ENCODE measurements around the gene MARK1.
"Not testable (repeated sequence)": the region's sequence is repeated elsewhere in the genome, so short reads cannot be mapped to it uniquely, and the experiment has no call there.

Gene MARK1

DNA sequence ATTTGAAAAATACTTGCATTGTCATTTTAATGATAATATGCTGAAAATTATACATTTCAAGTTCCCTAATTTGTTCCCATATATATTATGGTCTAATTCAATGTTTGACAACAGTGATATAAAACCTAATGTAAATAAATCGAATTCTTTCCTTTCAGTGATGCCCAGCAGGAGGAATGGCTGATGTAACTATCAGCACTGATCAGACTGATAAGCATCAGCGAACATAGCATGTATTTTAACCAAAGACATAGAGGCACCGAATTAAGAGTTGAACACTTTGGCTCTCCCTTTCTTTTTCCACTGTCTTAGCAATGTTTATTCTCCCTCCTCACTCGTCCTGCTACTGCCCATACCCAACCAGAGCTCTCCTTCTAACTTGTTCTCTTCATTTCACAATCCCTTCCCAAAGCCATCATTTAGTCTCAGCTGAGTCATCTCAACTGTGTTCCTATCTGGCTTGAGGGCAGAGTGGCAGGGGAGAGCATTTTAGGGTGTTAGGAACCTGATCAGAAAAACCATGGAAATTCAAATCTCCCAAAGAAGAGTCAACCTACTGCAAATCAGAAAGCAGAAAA, 103.4 kb downstream of the MARK1 start:
- no peak for DNase-seq

DNA sequence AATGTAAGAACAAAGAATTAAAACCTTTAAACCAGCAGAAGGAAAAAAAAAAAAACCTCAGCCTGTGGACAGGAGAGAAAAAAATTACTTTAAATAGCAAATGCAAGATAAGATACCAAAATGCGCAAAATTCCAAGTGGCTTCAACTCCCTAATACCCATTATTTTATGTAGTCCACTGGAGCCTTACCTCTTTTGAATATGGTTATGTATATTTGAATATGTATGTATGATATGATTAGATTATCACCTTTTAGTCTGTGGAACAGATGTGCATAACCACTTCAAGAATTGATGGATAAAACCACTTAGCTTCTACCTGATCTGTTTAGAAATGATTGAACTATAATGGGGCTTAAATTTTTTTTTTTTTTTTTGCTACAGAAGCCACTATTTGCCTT, 109.8 kb downstream of the MARK1 start:
- DNase-seq, result no peak

DNA sequence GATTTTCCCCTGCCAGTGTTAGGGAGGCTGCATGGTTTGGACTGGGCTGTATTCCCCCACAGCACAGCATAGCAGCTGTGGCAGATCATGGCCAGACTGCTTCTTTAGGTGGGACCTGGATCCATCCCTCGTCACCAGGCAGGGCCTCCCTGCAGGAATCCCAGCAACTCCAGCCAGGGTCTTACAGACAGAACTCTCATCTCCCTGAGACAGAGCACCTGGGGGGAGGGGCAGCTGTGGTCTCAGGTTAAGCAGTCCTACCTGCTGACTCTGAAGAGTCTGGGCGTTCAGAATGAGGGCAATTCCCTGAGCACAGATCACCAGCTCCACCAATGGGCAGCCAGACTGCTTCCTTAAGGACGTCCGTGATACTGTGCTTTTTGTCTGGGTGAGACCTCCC, 114.3 kb downstream of the MARK1 start:
- no peak for DNase-seq

DNA sequence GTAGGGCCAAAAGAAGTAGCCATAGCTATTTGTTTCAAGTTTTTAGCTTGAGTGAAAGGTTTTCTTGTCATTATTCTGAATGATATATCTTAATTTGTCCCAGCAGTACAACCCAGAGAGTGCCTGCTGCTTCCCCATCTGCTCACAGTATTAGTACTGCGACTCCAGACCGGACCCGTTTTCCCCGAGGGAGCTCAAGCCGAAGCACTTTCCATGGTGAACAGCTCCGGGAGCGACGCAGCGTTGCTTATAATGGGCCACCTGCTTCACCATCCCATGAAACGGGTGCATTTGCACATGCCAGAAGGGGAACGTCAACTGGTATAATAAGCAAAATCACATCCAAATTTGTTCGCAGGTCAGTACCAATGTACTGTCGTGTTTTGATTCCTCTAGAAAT, 125.1 kb downstream of the MARK1 start:
- DNase-seq, result no peak

DNA sequence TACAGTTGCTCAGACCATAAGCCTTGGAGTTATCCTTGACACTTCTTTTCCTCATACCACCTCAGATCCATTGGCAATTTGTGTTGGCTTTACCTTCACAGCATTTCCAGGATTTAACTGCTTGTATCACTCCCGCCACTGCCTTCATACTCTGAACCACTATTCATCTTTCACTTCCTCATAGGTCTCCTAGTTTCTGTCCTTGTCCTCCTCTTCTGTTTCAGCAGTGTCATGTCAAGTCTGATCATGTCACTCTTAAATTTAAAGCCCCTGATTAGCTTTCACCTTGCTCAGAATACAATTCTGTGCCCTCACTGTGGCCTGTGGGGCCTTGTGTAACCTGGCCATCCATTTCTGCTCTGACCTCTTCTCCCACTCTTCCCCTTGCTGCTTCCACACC, 127.6 kb downstream of the MARK1 start:
- DNase-seq, result no peak

DNA sequence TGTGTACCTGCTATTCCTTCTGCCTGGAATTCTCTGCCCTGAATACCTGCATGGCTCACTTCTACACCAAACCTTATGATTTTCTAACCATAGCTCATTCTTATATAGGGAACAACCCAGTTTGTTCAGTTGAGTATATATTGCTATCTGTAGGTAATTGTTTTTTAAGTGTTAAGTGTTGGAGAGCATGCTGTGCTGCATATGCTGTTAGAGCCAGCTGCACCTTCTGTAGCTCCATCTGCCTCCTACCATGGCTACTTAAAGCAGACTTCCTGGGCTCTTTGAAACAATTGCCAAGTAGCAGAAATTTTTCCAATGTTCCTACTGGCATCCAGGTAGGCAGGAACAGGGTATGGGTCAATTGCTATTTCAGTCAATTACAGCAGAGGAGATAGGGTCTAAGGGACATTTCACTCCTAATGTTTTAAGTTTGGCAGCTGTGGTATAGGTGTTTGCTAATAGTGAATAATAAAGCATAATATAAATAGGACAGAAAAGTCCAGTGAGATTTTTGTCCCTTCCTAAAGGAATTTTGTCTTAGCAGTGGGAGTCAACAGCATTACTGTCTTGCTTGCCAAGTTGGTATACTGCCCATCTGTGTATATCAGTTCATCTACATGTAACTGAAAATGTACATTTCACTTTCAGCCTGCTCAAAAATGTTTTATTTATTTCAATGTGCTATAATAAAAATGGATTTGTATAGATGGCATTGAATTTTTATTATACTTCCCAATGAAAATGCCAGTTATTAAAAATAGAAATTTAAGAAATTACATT, 128.2 kb downstream of the MARK1 start:
- no peak for DNase-seq

DNA sequence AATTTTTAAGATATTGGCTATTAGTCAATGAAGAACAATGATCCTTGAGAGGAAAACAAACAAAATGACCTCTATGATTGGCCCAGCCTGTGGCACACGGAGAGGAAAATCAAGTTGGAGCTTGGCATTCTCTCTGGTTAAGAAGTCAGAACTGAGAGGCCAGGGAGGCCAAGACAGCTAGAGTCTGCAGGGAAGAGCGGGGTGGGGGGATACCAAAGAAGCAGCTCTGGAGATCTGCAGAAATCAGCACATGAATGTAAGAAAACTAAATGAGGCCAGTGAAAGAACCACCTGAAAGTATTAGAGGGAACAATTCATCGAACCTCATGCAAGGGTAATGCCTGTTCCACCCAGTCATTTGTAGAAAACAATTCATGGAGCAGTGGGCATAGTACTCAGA, 138.4 kb downstream of the MARK1 start:
- DNase-seq, result no peak

DNA sequence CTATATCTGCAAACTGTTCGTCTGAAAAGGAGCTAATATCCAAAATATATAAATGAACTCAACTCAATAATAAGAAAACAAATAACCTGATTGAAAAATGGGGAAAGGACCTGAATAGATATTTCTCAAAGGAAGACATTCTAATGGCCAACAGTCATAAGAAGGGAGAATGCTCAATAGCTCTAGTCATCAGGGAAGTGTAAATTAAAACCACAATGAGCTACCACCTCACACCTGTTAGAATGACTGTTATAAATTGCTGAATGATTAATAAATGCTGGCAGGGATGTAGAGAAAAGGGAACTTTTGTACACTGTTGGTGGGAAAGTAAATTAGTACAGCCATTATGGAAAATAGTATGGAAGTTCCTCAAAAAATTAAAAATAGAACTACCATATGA, 141.1 kb downstream of the MARK1 start:
- no peak for DNase-seq

DNA sequence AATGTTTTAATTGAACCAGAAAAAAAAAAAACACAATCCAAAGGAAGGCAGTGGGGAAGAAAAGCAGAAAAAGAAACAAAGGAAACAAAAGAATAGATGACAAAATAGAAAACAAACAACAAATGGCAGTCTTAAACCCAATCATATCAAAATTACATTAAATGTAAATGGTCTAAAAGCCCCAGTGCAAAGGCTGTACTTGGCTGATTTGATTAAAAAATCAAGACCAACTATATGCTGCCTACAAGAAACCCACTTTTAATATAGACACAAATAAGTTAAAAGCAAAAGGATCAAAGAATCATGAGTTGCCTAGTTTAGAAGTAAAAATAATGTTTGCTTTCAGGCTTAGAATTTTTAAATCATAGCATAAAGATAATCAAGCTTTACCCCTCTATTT, 142.4 kb downstream of the MARK1 start:
- DNase-seq, result no peak

DNA sequence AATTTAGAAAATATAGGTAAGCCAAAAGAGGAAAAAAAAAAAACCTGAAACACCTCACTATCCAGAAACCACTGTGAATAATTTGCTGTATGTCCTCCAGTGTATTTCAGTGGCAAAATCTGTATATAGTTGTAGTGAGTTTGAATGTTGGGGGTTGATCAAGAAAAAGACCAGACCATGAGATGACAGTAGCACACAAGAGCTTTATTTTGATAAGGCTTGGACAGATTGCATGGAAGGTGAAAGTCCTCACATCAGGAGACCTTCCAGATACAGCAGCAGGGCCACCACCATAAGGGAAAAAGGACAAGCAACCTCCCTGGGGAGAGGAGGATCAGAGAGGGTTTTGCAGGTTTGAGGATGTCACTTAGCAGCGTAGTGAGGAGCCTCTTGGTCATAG, 146.0 kb downstream of the MARK1 start:
- DNase-seq, result no peak

DNA sequence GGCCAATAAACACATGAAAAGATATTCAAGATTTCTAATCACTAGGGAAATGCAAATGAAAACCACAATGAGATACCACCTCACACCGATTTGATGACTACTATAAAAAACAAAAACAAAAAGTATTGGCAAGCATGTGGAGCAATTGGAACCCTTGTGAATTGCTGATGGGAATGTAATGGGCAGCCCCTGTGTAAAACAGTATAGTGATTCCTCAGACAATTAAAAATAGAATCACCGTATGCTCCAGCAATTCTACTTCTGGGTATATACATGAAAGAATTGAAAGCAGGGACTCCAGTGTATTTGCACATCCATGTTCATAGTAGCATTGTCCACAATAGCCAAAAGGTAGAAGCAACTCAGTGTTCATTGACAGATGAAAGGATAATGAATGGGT, 149.3 kb downstream of the MARK1 start:
- DNase-seq, result no peak

DNA sequence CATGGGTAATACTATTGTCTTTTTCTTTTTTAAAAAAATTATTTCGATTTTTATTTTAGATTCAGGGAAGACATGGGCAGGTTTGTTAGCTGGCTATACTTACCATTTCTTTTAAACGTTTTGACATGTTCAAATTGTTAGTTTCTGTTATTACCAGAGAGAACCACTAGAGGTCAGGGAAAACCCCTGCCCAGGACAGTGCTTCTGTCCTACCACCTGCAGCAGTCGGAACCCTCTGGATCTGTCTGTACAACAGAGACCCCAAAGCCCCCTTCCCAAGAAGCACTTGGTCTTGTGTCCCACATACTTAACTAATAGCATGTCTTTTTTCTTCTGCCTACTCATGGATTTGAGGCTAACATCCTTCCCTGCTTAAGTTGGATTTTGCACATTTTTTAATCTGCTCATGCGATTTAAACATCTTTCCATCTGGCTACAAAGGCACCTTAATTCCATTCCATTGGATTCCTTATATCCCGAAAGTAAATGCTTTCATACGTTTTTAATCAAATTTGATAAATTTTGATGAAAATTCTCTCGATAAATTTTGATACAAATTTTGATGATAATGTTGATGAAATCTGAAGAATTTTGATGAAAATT, 152.2 kb downstream of the MARK1 start:
- DNase-seq, result peak; percentile 13

DNA sequence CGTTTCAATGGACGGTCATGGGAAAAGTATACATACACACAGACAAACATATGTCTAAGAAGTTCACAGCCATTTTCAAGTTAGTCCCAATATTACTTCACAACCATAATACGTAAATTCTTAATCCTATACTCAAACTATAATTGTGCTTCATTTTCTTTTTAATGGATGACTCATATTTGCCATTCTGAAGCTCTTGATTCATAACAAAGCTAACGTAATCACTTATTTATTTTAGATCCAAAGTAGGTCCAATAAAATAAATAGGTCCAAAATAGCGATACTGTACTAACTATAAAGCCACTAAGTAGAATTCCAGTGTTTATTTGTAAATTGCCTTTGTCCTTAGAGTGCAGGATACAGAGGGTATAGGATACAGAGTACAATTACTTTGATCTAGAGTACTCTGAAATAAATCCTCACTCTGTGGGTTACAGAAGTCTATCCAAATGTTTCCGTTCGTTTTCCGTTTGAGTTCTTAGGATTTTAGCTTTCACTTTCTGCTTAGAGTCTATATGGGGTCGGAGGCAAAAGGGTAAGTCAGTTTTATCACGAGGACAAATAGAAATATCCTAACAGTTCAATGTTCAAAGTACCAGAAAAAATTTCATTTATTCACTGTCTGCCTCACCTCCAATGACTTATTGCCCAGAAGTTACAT, 153.4 kb downstream of the MARK1 start:
- DNase-seq, result no peak

DNA sequence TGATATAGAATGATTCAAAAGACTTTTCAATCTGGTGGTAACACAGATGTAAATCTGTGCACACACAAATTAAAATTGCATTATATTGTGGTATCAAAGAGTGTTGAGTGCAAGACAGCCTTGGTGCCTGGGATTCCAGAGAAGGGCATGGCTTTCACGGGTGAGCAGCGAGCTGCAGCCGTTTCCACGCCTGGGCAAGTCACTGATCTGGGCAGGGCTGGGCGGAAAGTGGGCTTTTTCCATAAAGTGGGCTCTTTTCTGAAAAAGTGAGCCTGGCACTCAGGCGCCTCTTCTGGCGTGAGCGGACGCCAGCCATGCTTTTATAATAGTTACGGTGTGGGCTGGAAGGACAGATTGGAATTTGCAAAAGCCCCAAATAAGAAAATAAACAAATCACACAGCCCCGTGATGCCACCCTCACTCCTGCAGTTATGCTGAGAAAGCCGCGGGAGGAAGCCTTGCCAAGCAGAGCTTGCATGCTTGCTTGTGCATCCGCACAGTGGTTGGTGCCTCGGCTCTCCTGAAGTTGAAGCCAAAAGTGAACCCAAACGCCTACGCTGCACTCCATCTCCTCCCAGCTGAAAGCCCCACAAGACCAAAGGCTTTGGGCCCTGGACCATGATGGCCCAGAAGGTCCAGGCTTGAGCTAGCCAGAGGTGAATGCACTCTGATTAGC, 155.1 kb downstream of the MARK1 start:
- DNase-seq, result no peak

DNA sequence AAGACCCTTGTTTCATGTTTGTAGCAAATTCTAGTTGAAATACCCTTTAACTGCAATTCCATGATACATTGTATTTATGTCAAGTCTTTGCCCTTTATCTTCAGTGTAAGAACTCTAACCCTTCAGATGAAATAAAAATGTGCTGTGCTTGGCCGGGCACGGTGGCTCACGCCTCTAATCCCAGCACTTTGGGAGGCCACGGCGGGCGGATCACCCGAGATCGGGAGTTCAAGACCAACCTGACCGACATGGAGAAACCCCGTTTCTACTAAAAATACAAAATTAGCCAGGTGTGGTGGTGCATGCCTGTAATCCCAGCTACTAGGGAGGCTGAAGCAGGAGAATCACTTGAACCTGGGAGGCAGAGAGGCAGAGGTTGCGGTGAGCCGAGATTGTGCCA, 155.8 kb downstream of the MARK1 start:
- not testable (repeated sequence) for DNase-seq

DNA sequence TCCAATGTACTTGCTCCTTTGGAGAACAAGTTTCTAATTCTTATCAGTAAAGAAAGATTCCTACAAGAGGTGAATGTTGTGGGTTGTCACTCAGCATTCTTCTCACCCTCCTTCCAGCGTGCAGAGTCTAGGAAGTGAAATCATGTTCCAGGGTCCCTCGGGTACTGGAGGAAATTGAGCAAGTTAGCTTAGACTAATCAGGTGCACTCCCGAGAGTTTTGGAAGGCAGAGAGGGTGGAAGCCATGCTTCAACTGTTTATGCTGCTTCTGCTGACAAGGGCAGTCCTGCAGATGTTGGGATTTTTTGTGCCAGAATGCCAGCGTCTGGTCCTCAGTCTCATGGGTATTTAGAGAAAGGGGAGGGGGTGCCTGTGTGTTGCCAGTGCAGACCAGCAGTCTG, 157.0 kb downstream of the MARK1 start:
- DNase-seq, result no peak

DNA sequence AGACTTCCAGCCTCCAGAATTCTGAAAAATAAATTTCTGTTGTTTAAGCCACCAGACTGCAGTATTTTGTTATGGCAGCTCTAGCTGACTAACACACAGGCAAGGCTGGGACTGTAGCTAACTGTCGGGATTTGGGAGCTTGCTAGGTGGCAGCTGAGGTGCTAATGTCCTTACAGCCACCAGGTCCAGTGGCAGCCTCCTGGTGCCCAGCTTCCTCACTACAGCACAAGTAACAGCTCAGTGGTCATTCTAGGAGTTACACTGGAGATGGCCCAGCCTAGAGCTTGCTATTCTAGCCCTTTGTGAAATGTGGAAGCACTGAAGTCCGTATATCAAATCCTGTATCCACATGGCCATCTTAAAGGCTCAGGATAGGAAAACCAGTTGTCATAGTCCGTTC, 157.9 kb downstream of the MARK1 start:
- DNase-seq, result no peak

DNA sequence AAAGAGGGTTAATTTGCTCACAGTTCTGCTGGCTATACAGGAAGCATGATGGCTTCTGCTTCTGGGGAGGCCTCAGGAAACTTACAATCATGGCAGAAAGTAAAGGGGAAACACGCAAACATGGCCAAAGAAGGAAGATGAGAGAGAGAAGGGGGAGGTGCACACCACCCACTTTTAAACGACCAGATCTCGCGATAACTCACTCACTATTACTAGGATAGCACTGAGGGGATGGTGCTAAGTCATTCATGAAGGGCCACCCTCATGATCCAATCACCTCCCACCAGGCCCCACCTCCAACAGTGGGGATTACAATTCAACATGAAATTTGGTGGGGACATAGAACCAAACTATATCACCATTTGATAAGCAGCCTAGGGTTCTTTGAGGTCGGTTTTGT, 159.9 kb downstream of the MARK1 start:
- no peak for DNase-seq

DNA sequence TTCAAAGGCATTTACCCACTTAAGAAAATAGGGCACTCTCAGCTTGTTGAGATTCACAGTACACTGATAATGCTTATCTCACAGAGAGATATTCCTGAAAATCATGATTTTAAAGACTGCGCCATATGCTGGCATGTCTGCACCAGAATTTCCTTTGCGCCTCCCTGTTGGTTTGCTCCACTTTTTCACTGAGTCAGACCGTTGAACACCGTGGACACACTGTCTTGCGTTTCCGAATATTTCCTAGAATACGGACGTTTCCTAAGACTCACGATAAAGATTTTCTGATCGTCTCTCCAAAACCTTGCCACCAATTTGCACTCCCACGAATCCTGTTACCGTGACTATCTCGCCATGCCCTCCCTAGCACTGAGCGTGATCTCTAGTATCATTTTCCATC, 161.7 kb downstream of the MARK1 start:
- no peak for DNase-seq

DNA sequence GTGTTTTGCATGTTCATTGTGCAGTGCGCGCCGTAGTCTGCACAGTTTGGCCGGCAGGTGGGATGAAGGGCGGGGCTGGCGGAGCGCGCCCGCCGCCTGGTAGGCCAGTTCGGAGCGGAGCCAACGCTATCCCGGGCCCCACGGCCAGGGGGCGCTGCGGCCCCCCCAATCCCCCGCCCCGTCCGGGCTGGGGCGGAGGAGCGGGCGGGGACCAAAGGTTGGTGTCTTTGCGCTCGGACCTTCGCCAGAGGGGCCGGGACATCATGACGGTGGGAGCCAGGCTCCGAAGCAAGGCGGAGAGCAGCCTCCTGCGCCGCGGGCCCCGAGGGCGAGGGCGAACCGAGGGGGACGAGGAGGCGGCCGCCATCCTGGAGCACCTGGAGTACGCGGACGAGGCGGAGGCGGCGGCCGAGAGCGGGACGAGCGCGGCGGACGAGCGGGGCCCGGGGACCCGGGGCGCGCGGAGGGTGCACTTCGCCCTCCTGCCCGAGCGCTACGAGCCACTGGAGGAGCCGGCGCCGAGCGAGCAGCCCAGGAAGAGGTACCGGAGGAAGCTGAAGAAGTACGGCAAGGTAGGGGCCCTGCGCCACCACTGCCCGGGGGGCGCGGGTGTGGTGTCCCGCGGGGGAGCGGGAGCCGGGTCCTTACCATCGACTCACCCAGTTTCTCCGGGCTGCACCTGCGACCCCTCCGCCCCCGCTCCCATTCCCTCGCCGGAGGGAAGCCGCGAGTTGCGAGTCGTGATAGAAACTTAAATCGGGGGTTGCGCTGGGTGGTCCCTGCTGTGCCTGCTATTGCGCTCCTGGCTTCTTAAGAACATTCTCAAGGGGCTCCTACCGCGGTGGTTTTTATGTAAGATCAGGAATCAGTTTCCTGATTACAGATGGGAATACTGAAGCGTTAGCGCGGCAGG, 162.5 kb downstream of the MARK1 start, which contains the start of gene C1orf115:
C1orf115 (plus strand) TSS at position 224 of the 913 bp plus-strand sequence; CDS start at position 264, 40 bp downstream.
- no peak for DNase-seq

DNA sequence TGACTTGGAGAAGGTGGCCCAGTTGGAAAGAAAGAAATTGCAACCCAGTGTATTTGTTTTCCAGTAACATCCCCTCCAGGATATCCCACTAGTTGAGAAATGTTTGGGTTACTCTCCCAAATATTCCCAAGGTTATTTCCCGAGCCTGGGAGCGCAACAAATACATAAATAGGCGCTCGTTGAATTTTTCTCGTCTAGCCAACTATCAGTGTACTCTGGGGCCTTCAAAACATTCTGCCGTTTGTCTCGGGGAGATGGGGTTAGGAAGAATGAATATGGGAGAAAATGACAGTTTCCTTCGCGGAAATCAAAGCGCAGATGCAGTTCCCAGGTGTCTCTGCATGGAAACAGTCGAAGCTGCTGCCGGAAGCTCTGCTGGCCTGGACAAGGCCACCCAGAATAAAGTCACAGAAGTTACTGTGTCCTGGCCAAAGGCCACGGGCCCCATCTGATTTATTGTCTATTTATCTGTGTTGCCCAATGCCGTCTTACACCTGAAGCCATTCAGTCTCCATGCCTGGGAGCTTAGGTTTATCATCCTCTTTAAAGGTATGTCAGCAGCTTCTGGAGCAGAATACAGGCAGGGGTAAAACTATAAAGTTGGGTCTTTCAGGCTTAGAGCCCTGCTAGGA, 163.2 kb downstream of the MARK1 start:
- no peak for DNase-seq
